ENCODE data around the gene WDR64.

Gene WDR64

GRCh38 chr1:241846862-241847539 lies 194.9 kb downstream of the WDR64 start:
- no peak for DNase-seq

- DNase-seq: no peak
Observed at GRCh38 chr1:241847540-241847795, 195.4 kb downstream of the WDR64 start.

GRCh38 chr1:241847796-241848685 lies 196.0 kb downstream of the WDR64 start, which contains the start of gene EXO1:
Gene EXO1 (plus strand): TSS chr1:241848204. CDS start chr1:241850426, 2,222 bp downstream.
- DNase-seq: peak; percentile 73

- DNase-seq: no peak
Observed at GRCh38 chr1:241848686-241849344, 196.7 kb downstream of the WDR64 start.

- DNase-seq: no peak
Observed at GRCh38 chr1:241849345-241849695, 197.2 kb downstream of the WDR64 start.

Data from 8988T (cell line).